ENCODE data around the gene HLA-C.
A peak's percentile ranks its signal among the peaks of the same experiment; 100 is the strongest.
"Not testable (repeated sequence)": the region's sequence is repeated elsewhere in the genome, so short reads cannot be mapped to it uniquely, and the experiment has no call there.

HLA-C gene

GRCh38 chr6:31271641-31272357, at the start of gene HLA-C:
Gene HLA-C, minus strand, starts transcription at chr6:31272092. Its CDS starts 21 bp downstream, at chr6:31272071.
- peak; percentile 97 for DNase-seq

DNA sequence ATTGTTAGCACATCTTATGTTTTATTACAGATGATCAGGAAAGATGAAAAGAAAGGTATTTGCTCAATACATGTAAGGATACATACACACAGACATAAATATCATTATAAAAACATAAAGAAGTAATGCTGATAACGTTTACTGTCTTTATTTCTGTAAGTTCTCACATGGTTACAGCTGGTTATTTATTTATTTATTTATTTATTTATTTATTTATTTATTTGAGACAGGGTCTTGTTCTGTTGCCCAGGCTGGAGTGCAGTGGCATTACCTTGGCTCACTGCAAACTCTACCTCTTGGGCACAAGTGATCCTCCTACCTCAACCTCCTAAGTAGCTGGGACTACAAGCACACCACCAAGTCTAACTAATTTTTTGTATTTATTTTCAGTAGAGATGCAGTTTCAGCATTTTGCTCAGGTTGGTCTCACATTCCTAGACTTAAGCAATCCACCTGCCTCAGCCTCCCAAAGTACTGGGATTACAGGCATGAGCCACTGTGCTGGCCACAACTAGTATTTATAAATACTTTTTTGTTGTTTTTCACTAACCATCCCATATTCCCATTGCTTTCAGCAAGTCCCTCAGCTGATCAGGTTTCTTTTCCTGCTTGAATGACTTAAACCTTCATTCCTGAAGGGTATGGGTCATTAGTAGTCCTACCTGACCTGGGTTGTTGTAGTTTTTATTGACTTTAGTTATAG, 49.3 kb upstream of the HLA-C start:
- no peak for DNase-seq

- DNase-seq: no peak
Measured at GRCh38 chr6:31317036-31317435, 45.1 kb upstream of the HLA-C start.

- no peak for DNase-seq
Measured at GRCh38 chr6:31309641-31310040, 37.7 kb upstream of the HLA-C start.

GRCh38 chr6:31308845-31309175, 36.9 kb upstream of the HLA-C start:
- no peak for DNase-seq

GRCh38 chr6:31308050-31308844, 36.4 kb upstream of the HLA-C start:
- peak; percentile 56 for DNase-seq

GRCh38 chr6:31307669-31308049, 35.8 kb upstream of the HLA-C start:
- no peak for DNase-seq

- no peak for DNase-seq
Measured at GRCh38 chr6:31305703-31306219, 33.9 kb upstream of the HLA-C start.

DNA sequence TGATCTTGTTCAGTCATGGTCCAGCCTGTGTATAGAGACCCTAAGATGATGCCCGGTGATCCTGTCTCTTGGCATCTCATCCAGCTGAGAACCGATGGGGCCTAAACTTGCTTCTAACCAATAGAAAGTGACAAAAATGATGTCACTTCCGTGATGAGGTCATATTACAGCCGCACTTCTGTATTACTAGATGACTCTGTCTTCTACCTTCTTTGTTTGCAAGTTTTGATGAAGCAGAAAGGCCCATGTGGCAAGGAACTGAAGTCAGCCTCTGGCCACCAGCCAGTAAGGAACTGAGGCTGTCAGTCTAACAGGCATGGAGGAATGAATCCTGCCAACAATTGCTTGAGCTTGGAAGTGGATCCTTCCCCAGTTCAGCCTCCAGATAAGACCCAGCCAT, 32.8 kb upstream of the HLA-C start:
- no peak for DNase-seq

DNA sequence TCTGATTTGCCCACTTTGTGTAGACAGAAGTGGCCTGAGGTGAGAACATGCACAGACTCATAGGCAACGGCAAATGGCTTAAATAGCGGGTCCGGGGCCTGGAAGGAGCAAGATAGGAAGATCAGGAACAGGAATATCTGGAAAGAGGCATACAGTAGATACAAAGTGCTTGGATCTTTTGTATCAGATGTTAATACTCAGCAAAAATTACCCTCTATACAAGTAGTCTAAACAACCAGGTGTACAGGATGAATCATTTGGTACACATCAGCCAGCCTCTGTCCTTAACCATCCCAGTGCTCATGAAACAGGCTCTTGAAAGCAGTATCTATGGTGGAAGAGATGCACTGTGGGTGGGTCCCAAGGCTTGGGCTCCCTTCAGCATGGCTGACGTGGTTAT, 28.9 kb upstream of the HLA-C start:
- no peak for DNase-seq

DNA sequence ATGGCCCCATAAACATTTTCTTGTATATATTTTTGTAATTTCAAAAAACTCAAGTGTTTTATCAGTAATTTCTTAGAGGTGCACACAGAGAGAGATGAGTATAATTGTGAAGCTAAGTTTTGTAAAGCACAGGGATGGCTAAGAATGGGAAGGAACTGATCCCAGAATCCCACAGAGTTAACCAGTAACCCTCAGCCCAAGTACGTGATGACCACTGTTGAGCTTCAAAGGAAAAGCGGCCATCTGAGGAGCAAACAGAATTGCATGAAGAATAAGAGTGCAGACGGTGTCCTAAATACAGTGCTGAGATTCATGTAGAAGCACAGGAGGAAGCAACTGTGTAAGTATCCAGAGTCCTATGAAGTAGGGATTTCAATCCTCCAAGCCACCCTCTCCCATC, 28.1 kb upstream of the HLA-C start:
- DNase-seq: no peak

- no peak for DNase-seq
Measured at GRCh38 chr6:31299511-31299910, 27.6 kb upstream of the HLA-C start.

DNA sequence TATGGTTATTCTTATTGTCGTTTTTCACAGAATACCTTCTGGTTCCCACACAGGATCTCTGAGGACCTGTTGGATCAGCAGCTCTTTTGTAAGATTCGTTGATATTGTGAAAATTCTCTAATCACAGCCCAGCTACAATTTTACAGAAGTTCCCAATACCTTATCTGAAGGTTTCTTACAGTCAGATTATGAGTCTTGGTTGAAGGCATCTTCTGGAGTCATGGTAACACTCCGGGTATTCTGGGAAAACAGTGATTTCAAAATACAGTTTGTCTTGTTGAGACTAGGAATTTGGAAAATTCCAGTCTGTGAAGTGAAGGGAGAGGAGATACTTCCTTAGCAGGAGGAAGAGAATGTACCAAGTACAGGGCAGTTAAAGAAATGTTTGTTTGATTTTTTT, 22.2 kb upstream of the HLA-C start:
- no peak for DNase-seq

DNA sequence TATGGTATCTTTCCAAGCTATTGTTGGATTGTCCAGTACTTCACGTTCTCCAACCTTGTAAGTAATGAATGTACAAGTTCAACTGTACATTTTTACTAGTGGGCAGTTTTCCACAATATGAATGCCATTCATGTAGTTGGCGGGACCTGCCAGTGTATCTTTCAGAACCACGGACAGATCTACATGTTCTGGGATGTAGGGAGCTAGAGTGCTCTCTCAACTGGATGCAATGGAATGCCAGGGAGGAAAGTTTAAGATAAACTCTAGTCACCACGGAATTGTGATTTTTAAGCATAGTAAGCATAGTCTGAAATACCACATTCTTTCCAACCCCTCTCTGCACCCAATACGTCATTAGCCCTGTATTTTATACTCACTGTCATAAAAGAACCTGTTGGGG, 21.5 kb upstream of the HLA-C start:
- DNase-seq: no peak

- no peak for DNase-seq
Measured at GRCh38 chr6:31289788-31290187, 17.9 kb upstream of the HLA-C start.

GRCh38 chr6:31287619-31288018, 15.7 kb upstream of the HLA-C start:
- DNase-seq: no peak

GRCh38 chr6:31285982-31286381, 14.1 kb upstream of the HLA-C start:
- DNase-seq: no peak

DNA sequence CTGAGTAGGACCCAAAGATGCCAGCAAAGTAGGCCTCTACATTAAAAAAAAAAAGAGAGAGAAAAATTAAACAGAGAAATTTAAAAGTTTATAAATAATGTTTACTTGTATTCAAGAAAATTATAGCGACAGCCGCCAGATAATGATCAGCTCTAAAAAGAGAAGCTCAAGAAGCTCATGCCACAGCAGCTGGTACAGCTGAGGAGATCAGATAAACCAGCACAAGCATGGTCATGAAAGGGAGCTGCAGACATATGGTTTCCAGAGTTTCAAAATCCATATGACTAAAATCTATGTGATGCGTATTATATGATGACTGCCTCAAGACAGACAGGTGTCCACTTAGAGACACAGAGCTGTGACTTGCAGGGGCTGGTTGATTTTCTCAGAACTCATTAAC, 13.6 kb upstream of the HLA-C start:
- no peak for DNase-seq

DNA sequence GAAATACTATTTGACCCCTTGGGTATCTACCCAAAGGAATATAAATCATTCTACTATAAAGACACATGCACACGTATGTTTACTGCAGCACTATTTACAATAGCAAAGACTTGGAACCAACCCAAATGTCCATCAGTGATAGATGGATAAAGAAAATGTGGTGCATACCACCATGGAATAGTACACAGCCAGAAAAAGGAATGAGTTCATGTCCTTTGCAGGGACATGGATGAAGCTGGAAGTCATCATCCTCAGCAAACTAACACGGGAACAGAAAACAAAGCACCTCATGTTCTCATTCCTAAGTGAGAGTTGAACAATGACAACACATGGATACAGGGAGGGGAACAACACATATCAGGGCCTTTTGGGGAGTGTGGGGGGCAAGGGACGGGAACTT, 7.8 kb upstream of the HLA-C start:
- DNase-seq: not testable (repeated sequence)

DNA sequence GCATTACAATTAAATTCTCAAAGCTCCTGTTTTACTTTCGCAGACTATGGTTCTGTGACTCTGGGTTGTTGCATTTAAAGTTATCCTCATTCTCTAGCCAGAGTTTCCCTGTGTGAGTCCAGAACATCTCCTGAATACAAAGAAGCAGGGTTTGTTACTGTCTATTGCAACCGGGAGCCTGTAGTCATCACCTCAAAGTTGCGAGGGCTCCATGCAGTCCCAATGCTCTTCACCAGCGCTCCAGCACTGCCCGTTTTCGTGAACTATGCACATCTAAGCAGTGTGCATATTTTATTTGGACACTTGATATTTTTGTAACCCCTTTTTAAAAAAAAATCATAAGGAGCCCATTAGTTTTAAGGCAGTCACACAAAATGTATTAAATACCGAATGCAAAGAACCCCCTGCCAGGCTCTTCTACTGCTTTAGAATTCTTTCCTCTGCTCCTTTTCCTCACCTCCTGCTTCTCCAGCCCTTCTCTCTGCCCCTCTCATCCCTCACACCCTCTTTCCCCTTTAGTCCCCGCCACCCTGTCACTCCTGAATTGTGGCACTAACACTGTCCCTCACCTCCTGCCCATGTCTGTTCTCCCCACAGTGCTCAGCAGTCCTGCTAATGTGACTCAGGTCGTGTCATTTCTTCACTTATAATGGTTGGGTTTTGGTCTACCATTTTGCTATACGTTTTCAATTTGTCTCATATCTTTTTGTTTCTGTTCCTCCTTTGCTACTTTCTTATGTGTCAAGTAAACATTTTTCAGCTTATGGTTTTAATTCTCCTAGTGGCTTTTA, 1.1 kb upstream of the HLA-C start:
- DNase-seq: no peak

- no peak for DNase-seq
Measured at GRCh38 chr6:31272436-31272835, 544 bp upstream of the HLA-C start.

GRCh38 chr6:31270788-31271640, 878 bp downstream of the HLA-C start:
- DNase-seq: peak; percentile 80

Data from CD4-positive, alpha-beta T cell treated with Interleukin-4 for 4 hours (primary cell).